DND-41 (cell line): ENCODE results near the gene RPS29.

Source experiments
- ATAC-seq: fragments of 200-7000 bp; cut with Tn5 transposase; 3 replicates; pipeline ENCODE4 v1.9.1; 2021; ENCODE audit warnings: low read depth; ENCODE audit not compliant: insufficient read depth
- DNase-seq: peaks from one replicate; pipeline ENCODE4 v3.0.0-alpha.2; 2020
- H2AFZ ChIP-seq: 2 replicates; pipeline ENCODE4 v1.6.0; 2012; ENCODE audit warnings: low read depth, low read length
- H3K27ac ChIP-seq: 2 replicates; pipeline ENCODE4 v1.5.1; 2012; ENCODE audit warnings: low read length, inconsistent platforms
- H3K27me3 ChIP-seq: fragments of 200-600 bp; sonication (generic); 2 replicates; pipeline ENCODE4 v1.6.0; 2012; ENCODE audit warnings: low read length, mild to moderate bottlenecking, inconsistent platforms; ENCODE audit not compliant: insufficient read depth, poor library complexity
- H3K36me3 ChIP-seq: 2 replicates; pipeline ENCODE4 v1.5.1; 2012; ENCODE audit warnings: low read length, inconsistent platforms; ENCODE audit not compliant: insufficient read depth
- H3K4me1 ChIP-seq: 2 replicates; pipeline ENCODE4 v1.5.1; 2012; ENCODE audit warnings: mild to moderate bottlenecking, low read length; ENCODE audit not compliant: insufficient read depth
- H3K4me2 ChIP-seq: 2 replicates; pipeline ENCODE4 v1.6.0; 2012; ENCODE audit warnings: mild to moderate bottlenecking, moderate library complexity, low read length, inconsistent platforms; ENCODE audit not compliant: insufficient read depth
- H3K4me3 ChIP-seq, 2 experiments: fragments of 200-600 bp in 1 of 2; shearing (Covaris generic) in 1 of 2; 2 replicates each; pipeline ENCODE4 v1.5.1; 2012 to 2016; ENCODE audit warnings: inconsistent platforms in 2 of 2, low read length in 2 of 2, mild to moderate bottlenecking in 2 of 2, low read depth in 1 of 2, moderate library complexity in 1 of 2
- H3K79me2 ChIP-seq: 2 replicates; pipeline ENCODE4 v1.6.0; 2012; ENCODE audit warnings: low read length, inconsistent platforms; ENCODE audit not compliant: insufficient read depth
- H3K9ac ChIP-seq: 2 replicates; pipeline ENCODE4 v1.6.0; 2012; ENCODE audit warnings: low read depth, mild to moderate bottlenecking, inconsistent platforms, low read length, moderate library complexity
- H3K9me3 ChIP-seq: 2 replicates; pipeline ENCODE4 v1.5.1; 2012; ENCODE audit warnings: low read length, moderate library complexity, mild to moderate bottlenecking, inconsistent platforms; ENCODE audit not compliant: insufficient read depth, severe bottlenecking
- H4K20me1 ChIP-seq: 2 replicates; pipeline ENCODE4 v1.6.0; 2012; ENCODE audit warnings: low read length; ENCODE audit not compliant: insufficient read depth
- EZH2 ChIP-seq: IDR thresholded peaks from 3 replicates; pipeline ENCODE4 v1.6.1; 2012; ENCODE audit warnings: borderline replicate concordance, low read depth, mild to moderate bottlenecking, moderate library complexity, low read length, inconsistent platforms; ENCODE audit not compliant: severe bottlenecking
- TF ChIP-seq, protein P1 (sequence below): IDR thresholded peaks from 2 replicates; pipeline ENCODE4 v1.5.1; 2012; ENCODE audit warnings: borderline replicate concordance, low read length, moderate library complexity, mild to moderate bottlenecking; ENCODE audit not compliant: poor library complexity, severe bottlenecking; ENCODE audit errors: extremely low read depth

Gene RPS29

DNA sequence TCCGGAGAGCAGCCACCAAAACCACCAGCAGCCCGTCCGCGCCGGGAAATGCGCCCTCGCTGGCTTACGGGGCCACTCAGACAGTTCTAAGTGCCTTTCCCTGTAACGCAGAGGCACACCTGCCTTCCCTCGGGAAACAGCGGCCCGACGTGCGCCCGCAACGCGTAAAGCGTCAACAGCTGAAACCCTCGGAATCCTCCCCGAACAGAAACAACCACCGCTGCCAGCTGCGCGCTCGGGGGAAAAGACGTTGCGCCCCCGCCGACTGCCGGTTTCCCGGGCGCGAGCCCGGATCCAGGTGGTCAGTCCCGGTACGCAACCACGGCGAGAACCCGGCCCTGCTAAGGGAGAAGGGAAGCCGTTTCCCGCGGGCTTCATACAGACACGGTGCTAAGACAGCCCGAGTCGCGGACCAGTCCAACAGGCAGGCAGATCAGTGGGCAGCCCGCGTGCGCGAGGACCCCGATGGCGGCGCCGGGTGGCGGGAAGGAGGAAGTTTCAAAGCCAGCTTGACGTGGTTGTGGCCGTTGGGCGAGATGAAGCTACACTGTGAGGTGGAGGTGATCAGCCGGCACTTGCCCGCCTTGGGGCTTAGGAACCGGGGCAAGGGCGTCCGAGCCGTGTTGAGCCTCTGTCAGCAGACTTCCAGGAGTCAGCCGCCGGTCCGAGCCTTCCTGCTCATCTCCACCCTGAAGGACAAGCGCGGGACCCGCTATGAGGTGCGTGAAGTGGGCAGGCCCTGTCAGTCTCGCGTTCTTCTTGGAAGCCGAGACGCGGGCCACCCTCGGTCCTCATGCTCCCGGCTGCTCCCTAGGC is 12.5 kb upstream of the RPS29 start, which contains the start of gene LRR1:
TSS of gene LRR1 (plus strand) at position 456 of the 816 bp plus-strand sequence. CDS start at position 537, 81 bp downstream.
- peak within 1 kb of the TSS; percentile 78 for H2AFZ ChIP-seq
- H3K27me3 ChIP-seq: no peaks in the 10 kb centered on the region
- peaks cover 31% of the 10 kb centered on the region for H3K36me3 ChIP-seq
- ATAC-seq: peak; percentile 74
- H3K4me2 ChIP-seq: peak within 1 kb of the TSS; percentile 61
- H3K4me1 ChIP-seq: peaks cover 36% of the 10 kb centered on the region
- H4K20me1 ChIP-seq: peaks cover 13% of the 10 kb centered on the region; the same call in 1 of the 2 replicates
- no peak for TF ChIP-seq EZH2
- TF ChIP-seq, protein P1, sequence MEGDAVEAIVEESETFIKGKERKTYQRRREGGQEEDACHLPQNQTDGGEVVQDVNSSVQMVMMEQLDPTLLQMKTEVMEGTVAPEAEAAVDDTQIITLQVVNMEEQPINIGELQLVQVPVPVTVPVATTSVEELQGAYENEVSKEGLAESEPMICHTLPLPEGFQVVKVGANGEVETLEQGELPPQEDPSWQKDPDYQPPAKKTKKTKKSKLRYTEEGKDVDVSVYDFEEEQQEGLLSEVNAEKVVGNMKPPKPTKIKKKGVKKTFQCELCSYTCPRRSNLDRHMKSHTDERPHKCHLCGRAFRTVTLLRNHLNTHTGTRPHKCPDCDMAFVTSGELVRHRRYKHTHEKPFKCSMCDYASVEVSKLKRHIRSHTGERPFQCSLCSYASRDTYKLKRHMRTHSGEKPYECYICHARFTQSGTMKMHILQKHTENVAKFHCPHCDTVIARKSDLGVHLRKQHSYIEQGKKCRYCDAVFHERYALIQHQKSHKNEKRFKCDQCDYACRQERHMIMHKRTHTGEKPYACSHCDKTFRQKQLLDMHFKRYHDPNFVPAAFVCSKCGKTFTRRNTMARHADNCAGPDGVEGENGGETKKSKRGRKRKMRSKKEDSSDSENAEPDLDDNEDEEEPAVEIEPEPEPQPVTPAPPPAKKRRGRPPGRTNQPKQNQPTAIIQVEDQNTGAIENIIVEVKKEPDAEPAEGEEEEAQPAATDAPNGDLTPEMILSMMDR: no peak
- H3K79me2 ChIP-seq: peaks cover 63% of the 10 kb centered on the region
- H3K4me3 ChIP-seq: peak within 1 kb of the TSS; percentile 75 to 99
- peak within 1 kb of the TSS; percentile 89 for H3K9ac ChIP-seq
- peak; percentile 89 for DNase-seq
- H3K9me3 ChIP-seq: no peaks in the 10 kb centered on the region
- H3K27ac ChIP-seq: peak within 1 kb of the TSS; percentile 97

DNA sequence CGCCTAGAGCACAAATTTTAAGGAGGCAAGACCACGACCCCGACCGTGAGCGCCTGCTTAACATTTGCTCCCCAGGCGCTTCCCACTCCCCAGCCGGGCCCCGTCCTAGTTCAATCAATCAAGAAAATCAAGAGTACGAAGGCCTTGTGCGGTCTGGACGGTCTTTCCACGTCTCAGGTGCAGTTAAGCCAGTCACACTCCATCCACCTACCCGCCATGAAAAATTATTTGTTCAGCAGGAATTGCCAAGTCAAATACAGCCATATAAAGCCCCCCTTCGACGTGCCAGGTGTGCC is 12.0 kb upstream of the RPS29 start:
- Histone ChIP-seq H3K4me2 (peak overlapping the region; percentile 61), H3K9ac (peak overlapping the region; percentile 89), H3K9me3 (no peaks in the 10 kb centered on the region), H3K27ac (peak overlapping the region; percentile 97), H3K36me3 (peaks cover 26% of the 10 kb centered on the region), H3K79me2 (peaks cover 59% of the 10 kb centered on the region), H2AFZ (peak overlapping the region; percentile 78), H4K20me1 (peaks cover 13% of the 10 kb centered on the region; the same call in 1 of the 2 replicates), H3K4me3 (peak overlapping the region; percentile 75 to 99), H3K4me1 (peaks cover 36% of the 10 kb centered on the region), H3K27me3 (no peaks in the 10 kb centered on the region)
- peak; percentile 15; the same call in 2 of the 3 replicates for ATAC-seq
- DNase-seq: no peak
- TF ChIP-seq, protein P1: no peak
- TF ChIP-seq EZH2: no peak

DNA sequence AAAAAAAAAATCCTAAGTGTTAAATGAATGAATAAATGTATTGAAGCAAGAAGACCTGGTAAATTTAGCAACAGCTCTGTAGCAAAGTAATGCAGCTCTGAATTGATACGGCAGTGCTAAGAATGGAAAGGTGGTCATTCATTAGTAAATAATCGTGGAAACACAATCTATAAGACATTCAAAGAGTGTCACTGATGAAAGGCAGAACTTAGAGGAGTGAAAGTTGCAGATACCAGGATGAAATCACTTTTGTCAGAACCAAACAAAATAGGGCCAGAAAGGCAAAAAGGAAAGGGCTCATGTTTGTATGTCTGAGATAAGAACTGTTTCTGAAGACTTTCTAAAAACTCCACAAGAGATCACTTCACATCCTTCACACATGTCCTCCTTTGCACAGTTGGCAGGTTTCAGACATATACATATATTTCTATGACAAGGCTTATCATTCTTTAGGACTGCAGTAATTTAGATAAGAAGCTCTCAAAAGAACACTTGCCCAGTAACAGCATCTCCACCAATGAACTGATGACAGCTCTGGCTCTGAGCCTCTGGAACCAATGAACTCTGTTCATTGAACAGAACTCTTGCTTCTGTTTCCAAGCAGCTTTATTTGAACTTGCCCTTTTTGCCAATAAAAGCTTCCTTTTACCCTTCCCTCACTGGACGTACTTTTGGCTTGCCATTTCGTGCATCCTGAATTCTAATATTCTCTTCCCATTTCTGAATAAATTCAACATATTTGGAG is 8.3 kb upstream of the RPS29 start:
- H3K9ac ChIP-seq: no peak overlapping the region

More for the DNA sequence above, 8.3 kb upstream of the RPS29 start:
- Histone ChIP-seq H3K4me1 (peaks cover 11% of the 10 kb centered on the region), H3K79me2 (peaks cover 24% of the 10 kb centered on the region), H4K20me1 (no peaks in the 10 kb centered on the region), H3K27me3 (no peaks in the 10 kb centered on the region), H2AFZ (no peak overlapping the region), H3K4me2 (no peak overlapping the region), H3K9me3 (no peaks in the 10 kb centered on the region), H3K4me3 (no peak overlapping the region), H3K36me3 (peaks cover 3% of the 10 kb centered on the region; the same call in 1 of the 2 replicates), H3K27ac (no peak overlapping the region)
- TF ChIP-seq, protein P1: no peak
- no peak for TF ChIP-seq EZH2
- ATAC-seq (no peak), DNase-seq (no peak)
